HG03442 (cell line): ENCODE data around the gene IFT122.
"Not testable (repeated sequence)": the region's sequence is repeated elsewhere in the genome, so short reads cannot be mapped to it uniquely, and the experiment has no call there.

Source experiments
- ATAC-seq: cut with Tn5 transposase; IDR thresholded peaks from one replicate; pipeline ENCODE4 v1.9.1; 2021; ENCODE audit warnings: mild to moderate bottlenecking, moderate library complexity; ENCODE audit not compliant: unreplicated experiment

The IFT122 gene, protein sequence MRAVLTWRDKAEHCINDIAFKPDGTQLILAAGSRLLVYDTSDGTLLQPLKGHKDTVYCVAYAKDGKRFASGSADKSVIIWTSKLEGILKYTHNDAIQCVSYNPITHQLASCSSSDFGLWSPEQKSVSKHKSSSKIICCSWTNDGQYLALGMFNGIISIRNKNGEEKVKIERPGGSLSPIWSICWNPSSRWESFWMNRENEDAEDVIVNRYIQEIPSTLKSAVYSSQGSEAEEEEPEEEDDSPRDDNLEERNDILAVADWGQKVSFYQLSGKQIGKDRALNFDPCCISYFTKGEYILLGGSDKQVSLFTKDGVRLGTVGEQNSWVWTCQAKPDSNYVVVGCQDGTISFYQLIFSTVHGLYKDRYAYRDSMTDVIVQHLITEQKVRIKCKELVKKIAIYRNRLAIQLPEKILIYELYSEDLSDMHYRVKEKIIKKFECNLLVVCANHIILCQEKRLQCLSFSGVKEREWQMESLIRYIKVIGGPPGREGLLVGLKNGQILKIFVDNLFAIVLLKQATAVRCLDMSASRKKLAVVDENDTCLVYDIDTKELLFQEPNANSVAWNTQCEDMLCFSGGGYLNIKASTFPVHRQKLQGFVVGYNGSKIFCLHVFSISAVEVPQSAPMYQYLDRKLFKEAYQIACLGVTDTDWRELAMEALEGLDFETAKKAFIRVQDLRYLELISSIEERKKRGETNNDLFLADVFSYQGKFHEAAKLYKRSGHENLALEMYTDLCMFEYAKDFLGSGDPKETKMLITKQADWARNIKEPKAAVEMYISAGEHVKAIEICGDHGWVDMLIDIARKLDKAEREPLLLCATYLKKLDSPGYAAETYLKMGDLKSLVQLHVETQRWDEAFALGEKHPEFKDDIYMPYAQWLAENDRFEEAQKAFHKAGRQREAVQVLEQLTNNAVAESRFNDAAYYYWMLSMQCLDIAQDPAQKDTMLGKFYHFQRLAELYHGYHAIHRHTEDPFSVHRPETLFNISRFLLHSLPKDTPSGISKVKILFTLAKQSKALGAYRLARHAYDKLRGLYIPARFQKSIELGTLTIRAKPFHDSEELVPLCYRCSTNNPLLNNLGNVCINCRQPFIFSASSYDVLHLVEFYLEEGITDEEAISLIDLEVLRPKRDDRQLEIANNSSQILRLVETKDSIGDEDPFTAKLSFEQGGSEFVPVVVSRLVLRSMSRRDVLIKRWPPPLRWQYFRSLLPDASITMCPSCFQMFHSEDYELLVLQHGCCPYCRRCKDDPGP

DNA sequence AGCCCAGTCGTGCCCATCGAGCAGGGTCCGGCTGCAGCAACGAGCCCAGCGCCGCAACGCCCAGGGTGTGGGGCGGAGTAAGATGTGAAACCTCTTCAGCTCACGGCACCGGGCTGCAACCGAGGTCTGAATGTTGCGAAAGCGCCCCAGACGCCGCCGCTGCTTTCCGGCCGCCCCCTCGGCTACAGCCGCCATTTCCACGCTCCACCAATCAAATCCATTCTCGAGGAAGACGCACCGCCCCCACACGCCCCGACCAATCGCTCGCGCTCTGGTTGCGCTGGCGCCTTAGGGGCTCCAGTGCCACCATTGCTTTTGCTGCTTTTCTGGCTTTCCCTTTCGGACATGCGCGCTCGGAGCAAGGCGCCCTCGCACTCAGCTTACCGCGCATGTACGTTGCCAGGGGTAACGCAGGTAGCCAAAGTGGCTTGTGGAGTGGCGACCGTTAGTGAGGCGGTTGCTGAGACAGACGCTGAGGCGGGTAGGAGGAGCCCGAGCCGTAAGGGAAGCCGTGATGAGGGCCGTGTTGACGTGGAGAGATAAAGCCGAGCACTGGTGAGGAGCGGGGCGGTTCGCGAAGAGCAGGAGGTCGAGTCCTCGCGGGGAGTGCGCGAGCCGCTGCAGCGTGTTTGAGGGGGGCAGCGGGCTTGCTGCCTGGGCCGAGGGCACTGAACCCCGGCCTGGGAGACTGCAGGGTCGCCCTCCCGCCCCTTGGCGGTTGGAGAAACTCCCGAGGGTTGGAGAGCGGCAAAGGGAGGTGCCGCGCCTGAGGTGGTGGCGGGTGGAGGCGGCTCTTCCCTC lies at the start of gene IFT122, which contains the start of gene MBD4:
Gene IFT122, plus strand, starts transcription at position 408 of the 801 bp plus-strand sequence. Its CDS starts 107 bp downstream, at position 515.
Gene MBD4, minus strand, starts transcription at position 132 of the 801 bp plus-strand sequence. Its CDS starts 115 bp downstream, at position 17.
- ATAC-seq = peak; percentile 85

DNA sequence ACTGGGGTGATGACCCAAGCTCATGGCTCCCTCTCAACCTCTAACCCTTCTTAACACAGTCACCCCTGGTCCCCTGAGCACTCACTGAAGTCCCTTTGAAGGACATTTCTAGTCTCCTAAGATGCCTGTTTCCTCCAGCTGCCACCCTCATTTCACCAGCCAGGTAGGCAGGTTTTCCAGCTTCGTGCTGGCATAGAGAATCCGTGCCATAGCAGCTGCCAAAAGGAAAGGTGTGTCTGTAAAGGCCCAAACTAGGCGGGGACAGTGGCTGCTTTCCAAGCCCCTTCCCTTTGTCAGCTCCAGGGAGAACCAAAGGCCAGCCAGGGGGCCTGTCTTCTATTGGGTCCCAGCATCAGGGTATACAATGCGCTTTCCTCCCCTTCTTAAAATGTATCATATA lies 48.4 kb upstream of the IFT122 start:
- not testable (repeated sequence) for ATAC-seq

DNA sequence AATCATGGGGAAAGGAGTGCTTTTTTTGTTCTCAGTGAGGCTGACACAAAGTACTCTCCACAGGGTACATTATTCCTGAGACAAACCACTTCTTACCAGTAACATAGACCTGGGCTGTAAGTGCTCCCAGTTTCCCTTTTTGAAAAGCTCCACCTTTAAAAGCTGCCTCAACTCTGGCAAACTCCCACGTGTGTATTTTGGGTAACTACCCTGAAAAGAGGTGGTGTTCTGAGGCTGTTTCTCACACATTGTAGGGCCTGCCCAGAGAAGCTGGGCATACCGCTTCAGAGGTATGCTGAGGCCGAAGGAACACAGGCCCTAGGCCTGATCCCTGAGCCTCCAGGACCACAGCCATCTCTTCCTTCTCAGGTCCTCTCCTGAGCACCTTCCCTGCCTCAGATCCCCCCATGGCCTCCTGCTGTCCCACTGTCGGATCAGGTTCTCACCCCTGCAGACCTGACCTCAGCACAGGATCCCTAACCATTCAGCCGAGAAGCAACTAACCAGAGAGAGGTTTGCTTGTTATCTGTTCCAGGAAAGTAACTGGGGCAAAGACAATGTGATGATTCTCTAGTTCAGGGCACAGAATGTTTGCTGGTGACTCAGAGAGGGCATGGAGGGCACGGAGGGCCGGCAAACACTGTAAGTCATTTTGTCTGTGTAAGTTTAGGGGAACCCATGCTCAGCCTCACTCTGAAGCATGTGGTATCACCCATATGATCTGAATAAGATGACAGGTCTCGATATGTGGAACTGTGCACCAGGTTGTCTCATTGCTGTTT lies 47.7 kb upstream of the IFT122 start:
- ATAC-seq = not testable (repeated sequence)

DNA sequence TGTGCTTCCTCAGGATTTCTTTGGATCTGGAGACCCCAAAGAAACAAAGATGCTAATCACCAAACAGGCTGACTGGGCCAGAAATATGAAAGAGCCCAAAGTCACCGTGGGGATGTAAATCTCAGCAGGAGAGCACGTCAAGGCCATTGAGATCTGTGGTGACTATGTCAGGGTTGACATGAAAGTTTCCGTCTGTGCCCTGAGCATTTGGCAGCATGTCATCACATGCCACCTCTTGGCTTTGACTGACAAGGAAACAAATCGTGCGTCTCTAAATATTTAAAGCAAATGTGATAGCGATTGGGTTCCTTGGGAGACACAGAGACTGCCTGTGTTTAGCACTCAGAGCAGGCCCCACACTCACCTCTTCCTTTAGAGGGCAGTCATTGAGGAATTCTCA lies 46.8 kb upstream of the IFT122 start:
- no peak for ATAC-seq

DNA sequence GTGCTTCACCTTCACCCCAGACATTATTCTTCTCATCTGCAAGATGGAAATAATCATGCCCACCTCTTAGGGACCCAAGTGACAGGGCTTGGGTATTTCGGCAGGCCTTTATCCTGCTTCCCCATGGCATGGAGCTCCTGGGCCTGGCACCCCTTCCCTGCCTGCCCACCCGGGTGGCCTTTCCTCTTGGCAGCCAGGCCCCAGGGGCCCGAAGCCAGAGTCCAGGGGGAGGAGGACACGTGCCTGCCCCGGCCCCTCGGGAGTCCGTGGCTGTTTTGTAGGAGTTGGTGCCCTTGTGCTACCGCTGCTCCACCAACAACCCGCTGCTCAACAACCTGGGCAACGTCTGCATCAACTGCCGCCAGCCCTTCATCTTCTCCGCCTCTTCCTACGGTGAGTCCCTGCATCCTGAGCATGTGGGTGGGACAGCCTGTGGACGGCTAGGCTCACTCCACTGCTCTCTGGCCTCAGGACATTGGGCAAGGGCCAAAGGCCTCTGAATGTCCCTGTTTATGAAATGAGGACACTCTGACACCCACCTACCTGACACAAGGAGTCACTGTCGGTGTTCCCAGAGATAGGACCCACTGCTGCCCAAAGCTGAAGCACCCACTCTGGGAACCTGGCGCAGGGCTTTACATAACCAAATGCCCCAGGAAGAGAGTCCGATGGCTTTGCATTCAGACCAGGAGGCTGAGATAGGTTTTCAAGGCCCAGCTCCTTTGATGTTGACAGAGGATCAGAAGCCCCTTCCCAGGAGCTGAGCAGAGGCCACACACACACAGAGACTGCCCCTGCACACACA lies 46.1 kb upstream of the IFT122 start:
- ATAC-seq = not testable (repeated sequence)

DNA sequence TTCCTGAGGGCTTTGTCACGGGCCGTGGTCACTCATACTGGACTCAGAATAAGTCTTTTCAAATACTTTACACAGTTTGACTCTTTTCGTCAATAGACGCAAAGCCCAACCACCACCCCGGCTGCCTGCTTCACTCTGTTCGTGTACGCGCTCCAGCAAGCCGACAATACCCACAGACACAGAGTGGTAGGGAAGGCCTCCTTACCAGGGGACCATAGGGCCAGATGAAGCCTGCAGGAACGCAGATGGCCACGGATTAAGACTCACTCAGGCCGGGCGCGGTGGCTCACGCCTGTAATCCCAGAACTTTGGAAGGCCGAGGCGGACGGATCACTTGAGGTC lies 41.2 kb upstream of the IFT122 start:
- no peak for ATAC-seq

DNA sequence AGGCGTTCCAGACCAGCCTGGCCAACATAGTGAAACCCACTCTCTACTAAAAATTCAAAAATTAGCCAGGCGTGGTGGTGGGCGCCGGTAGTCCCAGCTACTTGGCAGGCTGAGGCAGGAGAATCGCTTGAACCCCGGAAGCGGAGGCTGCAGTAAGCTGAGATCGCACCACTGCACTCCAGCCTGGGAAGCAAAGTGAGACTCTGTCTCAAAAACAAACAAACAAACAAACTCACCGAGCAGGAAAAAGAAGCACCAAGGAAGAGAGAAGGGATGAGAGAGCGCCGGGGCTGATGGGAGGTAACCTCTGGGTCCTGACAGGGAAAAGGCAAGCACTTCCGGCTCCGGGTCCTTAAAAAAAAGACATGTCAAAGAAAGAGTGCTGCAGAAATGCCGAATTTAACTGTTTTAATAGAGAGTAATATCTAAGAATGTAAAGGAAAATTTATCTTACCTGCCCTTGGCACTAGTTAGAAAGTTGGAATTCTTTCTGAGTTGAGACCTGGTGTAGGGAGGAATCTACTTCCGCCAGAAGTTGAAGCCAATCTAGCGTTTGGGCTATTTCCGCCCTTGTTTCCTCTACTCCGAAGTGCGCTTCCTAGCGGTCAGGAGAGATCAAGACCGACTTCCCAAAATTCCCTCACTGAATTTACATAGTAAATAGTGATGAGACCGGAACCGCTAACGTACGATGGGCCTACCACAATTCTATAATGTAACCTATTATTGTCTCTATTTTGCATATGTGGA lies 40.7 kb upstream of the IFT122 start:
- peak; percentile 89 for ATAC-seq

DNA sequence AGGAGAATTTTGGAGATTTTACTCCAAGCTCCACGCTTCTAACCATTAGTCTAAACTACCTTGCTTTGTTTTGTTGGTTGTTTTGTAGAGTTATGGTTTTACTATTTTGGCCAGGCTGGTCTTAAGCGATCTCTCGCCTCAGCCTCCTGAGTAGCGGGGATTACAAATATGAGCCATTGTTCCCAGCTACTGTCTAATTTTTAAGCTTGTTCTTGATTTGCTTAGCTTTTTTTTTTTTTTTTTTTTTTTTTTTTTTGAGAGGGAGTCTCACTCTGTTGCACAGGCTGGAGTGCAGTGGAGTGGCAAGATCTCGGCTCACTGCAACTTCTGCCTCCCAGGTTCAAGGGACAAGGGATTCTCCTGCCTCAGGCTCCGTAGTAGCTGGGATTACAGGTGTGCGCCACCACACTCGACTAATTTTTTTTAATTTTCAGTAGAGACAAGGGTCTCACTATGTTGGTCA lies 40.1 kb upstream of the IFT122 start:
- no peak for ATAC-seq

DNA sequence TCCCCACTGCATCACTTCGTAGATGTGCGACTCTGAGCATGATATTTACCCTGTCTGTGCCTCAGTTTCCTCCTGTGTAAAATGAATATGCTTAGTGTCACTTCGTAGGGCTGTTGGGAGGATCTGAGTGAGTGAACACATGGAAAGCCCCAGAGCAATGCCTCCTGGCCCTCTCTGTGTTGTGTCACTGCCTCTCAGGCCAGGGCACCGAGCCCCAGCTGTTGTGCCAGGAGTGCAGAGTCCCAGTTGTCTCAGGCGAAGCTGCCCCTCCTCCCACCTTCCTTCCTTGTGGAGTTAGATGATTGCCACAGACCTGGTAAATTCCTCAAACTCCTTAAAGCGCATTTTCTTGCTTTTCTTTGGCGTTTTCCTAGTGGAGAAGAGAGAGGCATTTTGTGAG lies 37.8 kb upstream of the IFT122 start:
- ATAC-seq = no peak

DNA sequence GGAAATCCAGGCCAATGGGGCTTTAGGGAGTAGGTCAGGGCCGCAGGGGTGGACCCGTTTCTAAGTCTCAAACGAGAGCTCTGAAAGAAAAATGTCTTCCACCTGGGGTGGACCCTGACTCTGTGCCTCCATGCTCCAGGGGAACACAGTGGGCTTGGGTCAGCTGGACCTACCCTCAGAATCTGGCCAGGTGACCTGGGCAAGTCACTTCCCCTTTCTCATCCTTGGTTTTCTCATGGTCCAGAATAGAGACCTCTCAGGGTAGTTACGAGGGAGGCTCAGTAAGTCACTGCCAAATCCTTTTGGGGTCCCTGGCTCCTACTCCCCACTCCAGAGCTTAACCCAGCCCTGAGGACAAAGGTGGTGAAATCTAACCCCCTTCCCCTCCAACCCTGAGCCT lies 37.4 kb upstream of the IFT122 start:
- ATAC-seq = no peak

DNA sequence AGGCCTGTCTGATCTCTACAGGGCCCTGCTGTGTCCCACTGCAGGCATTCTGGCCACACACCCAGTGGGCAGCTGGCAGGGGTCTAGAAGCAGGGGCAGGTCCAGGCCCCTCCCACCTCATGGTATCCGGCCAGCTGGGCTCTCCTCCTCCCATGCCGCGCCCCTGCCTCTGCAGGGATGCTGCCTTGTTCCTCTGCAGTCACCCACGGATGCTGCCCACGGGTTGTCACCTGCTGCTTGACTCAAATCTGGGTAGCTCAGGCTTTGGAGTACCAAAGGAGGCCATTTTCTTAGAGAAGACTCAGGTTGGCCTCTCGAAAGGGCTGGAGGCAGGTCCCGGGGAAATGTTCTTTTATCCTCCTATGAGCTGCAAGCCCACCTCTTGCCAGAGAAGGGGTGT lies 36.6 kb upstream of the IFT122 start:
- ATAC-seq = no peak

DNA sequence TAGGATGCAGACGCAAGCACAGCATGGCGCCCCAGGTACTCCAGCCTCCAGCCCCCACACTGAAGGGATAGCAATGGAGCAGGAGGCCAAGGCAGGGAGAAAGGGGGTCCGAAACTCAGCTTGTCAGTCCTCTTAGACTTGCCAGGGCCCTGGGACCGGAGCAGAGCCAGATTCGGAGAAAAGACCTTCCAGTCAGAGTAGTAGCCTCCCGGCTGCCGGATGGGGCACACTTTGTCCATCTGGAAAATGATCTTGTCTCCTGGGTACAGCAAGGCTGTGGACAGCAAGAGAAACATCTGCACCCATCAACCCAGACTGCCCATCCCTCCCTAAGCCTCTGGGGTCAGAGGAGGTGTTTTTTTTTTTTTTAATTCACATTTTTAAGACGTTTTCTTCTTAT lies 35.9 kb upstream of the IFT122 start:
- no peak for ATAC-seq

DNA sequence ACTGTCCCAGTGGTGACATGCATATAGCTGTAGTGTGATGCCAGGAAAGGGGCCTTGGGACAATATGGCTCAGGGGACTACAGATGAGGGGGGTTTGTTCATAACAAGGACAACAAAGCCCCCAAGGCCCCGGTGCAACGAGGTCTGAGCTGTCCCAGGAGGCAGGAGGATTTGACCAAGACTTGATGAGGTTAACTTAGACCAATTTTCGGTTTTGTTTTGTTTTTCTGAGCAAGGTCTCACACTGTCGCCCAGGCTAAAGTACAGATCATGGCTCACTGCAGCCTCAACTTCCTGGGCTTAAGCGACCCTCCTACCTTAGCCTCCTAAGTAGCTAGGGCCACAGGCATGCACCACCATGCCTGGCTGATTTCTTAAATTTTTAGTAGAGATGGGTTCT lies 35.4 kb upstream of the IFT122 start:
- ATAC-seq = peak; percentile 46

DNA sequence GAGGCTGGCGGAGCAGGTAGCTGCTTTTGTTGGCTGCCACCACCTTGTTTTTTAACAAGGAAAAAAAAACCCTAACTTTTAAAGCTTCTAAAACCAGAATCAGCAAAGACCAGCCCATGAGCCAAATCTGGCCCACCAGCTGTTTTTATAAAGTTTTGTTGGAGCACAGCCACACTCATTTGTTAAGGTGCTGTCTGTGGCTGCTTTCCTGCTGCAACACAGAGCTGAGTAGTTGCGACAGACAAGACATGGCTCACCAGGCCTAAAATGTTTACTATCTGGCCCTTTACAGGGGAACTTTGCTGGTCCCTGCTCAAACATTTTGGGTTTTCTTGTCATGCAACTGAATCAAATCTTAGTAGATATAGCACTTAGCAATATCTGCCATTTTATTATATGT lies 30.5 kb upstream of the IFT122 start:
- ATAC-seq = no peak

DNA sequence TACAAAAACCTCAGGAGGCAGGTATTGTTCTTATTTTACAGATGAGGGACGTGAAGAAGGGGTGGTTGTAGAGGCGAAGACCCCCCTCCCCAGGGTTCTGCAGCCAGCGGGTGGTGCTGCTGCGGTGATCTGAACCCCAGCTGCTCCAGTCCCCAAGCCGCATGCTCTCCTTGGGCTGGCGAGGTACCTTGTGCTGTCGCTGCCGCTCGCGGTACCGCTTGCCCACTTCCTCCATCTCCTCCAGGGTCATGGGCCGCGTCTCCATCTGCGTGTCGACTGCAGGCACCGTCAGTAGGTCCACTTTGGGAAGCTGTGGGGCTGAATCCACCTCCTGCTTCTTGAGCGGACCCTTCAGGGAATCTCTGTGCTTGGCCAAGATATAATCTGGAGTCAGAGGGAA lies 29.1 kb upstream of the IFT122 start:
- no peak for ATAC-seq

DNA sequence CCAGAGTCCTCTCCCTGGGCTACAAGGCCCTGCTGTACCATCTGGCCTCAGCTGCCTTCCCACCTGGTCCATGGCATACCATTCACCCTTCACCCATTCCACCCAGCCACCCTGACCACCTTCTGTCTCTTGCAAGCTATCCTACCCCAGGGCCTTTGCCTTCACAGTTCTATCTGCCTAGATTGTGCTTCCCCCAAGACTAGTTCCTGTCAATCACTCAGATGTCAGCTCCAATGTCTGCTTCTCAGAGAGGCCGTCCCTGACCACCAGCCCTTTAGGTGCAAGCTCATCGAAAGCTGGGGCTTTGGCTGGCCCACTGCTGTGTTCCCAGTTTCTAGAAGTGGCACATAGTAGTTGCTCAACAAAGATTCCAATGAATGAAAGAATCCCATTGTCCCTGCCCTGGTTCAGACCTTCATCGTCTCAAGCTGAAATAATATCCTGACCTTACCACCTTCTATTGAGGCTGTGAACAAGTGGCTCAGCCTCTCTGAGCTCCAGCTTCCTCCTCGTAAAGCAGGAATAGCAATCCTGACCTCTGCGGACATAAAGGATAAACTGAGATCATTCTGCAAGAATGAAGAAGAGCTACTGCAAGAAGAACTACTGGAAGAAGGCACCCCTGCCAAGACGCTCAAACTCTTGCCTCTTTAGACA lies 27.4 kb upstream of the IFT122 start:
- ATAC-seq = no peak

DNA sequence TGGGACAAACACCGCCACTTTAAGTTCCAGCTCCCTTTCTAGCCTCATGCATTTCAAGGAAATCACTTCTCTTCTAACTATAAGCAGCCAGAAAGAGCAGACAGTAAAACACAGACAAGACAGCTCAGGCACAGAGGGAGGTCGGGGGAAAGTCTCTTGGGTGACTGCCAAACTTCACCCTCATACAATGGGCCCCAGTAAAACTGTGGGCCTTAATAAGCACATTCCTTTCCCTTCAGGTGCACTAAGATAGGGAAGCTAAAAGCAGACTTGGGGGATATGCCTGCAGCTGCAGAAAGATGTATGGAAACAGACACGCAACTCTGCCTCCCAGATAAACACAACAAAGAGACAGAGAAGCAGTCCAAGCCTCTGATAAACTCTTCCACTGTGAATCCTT lies 26.8 kb upstream of the IFT122 start:
- ATAC-seq = not testable (repeated sequence)
